Ishikawa (cell line): ENCODE data around the gene GDE1.

Experiments
- CEBPB ChIP-seq: IDR thresholded peaks from 2 replicates; pipeline ENCODE4 v1.6.1; 2012
- CREB1 ChIP-seq: IDR thresholded peaks from 2 replicates; pipeline ENCODE4 v1.6.1; 2012; ENCODE audit warnings: low read depth
- EGR1 ChIP-seq: IDR thresholded peaks from 2 replicates; pipeline ENCODE4 v1.6.1; 2012
- EP300 ChIP-seq: IDR thresholded peaks from 2 replicates; pipeline ENCODE4 v1.6.1; 2012; ENCODE audit warnings: borderline replicate concordance
- FOXM1 ChIP-seq: IDR thresholded peaks from 2 replicates; pipeline ENCODE4 v1.6.1; 2012; ENCODE audit warnings: low read depth, borderline replicate concordance
- MAX ChIP-seq: IDR thresholded peaks from 2 replicates; pipeline ENCODE4 v1.6.1; 2012
- NFIC ChIP-seq: IDR thresholded peaks from 2 replicates; pipeline ENCODE4 v1.6.1; 2012
- RAD21 ChIP-seq: IDR thresholded peaks from 2 replicates; pipeline ENCODE4 v1.6.1; 2012; ENCODE audit warnings: low read depth
- REST ChIP-seq: IDR thresholded peaks from 2 replicates; pipeline ENCODE4 v1.6.1; 2012; ENCODE audit warnings: low read depth, mild to moderate bottlenecking
- TAF1 ChIP-seq: IDR thresholded peaks from 2 replicates; pipeline ENCODE4 v1.6.1; 2012; ENCODE audit warnings: low read depth, mild to moderate bottlenecking
- TCF12 ChIP-seq: IDR thresholded peaks from 2 replicates; pipeline ENCODE4 v1.6.1; 2012; ENCODE audit warnings: low read depth
- TEAD4 ChIP-seq: IDR thresholded peaks from 2 replicates; pipeline ENCODE4 v1.6.1; 2012
- USF1 ChIP-seq: IDR thresholded peaks from 2 replicates; pipeline ENCODE4 v1.6.1; 2012
- YY1 ChIP-seq: IDR thresholded peaks from 2 replicates; pipeline ENCODE4 v1.6.1; 2012; ENCODE audit warnings: low read depth
- ZBTB7A ChIP-seq: IDR thresholded peaks from 2 replicates; pipeline ENCODE4 v1.6.1; 2012; ENCODE audit warnings: low read depth

The GDE1 gene

GRCh38 chr16:19523184-19523558 is 1.3 kb upstream of the GDE1 start:
- no peak for TF ChIP-seq CEBPB
- TF ChIP-seq NFIC, result no peak
- no peak for TF ChIP-seq REST
- no peak for TF ChIP-seq USF1
- TF ChIP-seq TAF1, result no peak
- TF ChIP-seq ZBTB7A, result no peak
- no peak for TF ChIP-seq CREB1
- no peak for TF ChIP-seq RAD21
- no peak for TF ChIP-seq TEAD4
- no peak for TF ChIP-seq MAX
- no peak for TF ChIP-seq TCF12
- no peak for TF ChIP-seq EP300
- TF ChIP-seq EGR1, result no peak
- TF ChIP-seq YY1, result no peak
- no peak for TF ChIP-seq FOXM1

- TF ChIP-seq TEAD4 (no peak), NFIC (no peak), TCF12 (no peak), MAX (no peak), RAD21 (no peak), TAF1 (no peak), CEBPB (no peak), EGR1 (no peak)
These were observed 862 bp upstream of the GDE1 start for GRCh38 chr16:19522760-19523159.

GRCh38 chr16:19522397-19522732 is 467 bp upstream of the GDE1 start:
- TF ChIP-seq YY1 (no peak), EGR1 (no peak), TCF12 (no peak), TEAD4 (no peak), ZBTB7A (no peak), FOXM1 (no peak), EP300 (no peak), TAF1 (no peak; the same call in 1 of the 2 replicates), USF1 (no peak), CREB1 (no peak)

GRCh38 chr16:19520861-19521331 is 1.0 kb downstream of the GDE1 start:
- TF ChIP-seq USF1 (no peak), TCF12 (no peak), CREB1 (no peak), CEBPB (no peak), TAF1 (no peak), YY1 (no peak)

GRCh38 chr16:19518388-19518787 is 3.5 kb downstream of the GDE1 start:
- TF ChIP-seq MAX (no peak), CEBPB (no peak), EP300 (no peak), EGR1 (no peak), USF1 (no peak), RAD21 (no peak), REST (no peak), YY1 (no peak), ZBTB7A (no peak), TCF12 (no peak), TAF1 (no peak), NFIC (no peak), FOXM1 (no peak), CREB1 (no peak), TEAD4 (no peak)
